K562 (cell line): ENCODE measurements around the gene PPP2R2B.

Experiments
- EZH2 ChIP-seq: IDR thresholded peaks from 2 replicates; pipeline ENCODE4 v1.6.1; 2012; ENCODE audit warnings: low read depth, mild to moderate bottlenecking, inconsistent platforms, low read length, borderline replicate concordance
- SIN3A ChIP-seq, 2 experiments: fragments of 150-350 bp in 1 of 2; IDR thresholded peaks; 2 replicates each; pipeline ENCODE4 v1.6.1; 2011 to 2016; ENCODE audit warnings: borderline replicate concordance in 2 of 2, low read depth in 2 of 2, low read length in 2 of 2, mild to moderate bottlenecking in 2 of 2, moderate library complexity in 2 of 2; ENCODE audit not compliant: control insufficient read depth in 1 of 2
- ZBTB17 ChIP-seq: fragments of 450-650 bp; formaldehyde crosslinking; IDR thresholded peaks from 2 replicates; pipeline ENCODE4 v1.4.0; 2020; ENCODE audit warnings: mild to moderate bottlenecking
- TF ChIP-seq, protein P1 (sequence below), 3 experiments: IDR thresholded peaks in 2 of 3; conservative IDR thresholded peaks in 1 of 3; 2 replicates each; pipeline ENCODE4 v1.5.1; 2011 to 2012; ENCODE audit warnings: low read length in 3 of 3, mild to moderate bottlenecking in 3 of 3, control low read depth in 2 of 3, improper control_type of control experiment in 1 of 3, inconsistent platforms in 1 of 3, low read depth in 1 of 3, mixed read lengths in 1 of 3, moderate library complexity in 1 of 3; ENCODE audit not compliant: insufficient read depth in 2 of 3

DNA sequence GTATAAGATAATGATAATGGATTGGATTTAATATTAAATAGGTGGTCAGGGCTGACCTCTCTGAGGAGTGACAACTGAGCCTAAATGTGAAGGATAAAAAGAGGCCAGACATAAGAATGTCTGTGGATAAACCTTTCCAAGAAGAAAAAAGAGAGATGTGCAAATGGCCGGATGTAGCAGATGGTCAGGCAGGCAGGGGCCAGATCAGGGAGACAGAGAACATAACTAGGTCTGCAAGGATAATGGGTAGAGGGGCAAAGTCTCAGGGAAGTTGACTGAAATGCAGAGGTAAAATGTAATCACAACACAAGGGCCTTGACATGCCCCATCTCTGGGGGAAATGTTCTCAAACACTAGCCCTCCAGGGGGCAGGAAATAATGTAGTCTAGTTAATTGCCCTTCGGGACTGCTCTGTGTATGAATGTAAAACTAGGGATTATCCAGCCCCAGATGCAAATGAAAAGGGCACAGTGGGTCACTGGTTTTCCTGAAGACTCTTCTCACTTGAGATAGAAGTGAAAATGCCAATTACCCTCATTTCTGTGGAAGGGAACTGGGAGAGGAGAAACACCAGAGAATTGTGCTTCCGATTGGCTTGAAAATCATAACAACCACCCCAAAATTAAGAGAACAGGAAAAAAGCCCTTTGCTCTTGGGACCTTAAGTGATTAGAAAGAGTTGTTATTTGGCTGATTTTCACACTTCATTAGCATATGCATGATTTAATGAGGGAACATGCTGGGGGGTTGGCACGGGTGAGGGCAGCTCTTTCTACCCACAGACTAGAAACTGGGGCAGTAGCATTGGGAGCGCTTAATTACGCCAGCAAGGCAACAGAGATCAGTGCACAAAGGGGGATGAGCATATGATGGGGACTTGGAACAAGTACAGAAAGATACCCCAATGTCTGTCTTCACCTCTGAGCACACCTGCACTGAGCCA lies 88.6 kb downstream of the PPP2R2B start:
- TF ChIP-seq SIN3A (IDR thresholded peaks at IDR 0.05; ENCODE audit: borderline replicate concordance in 2 of 2, control insufficient read depth in 1 of 2, low read depth in 2 of 2, low read length in 2 of 2) = no peak
- TF ChIP-seq, protein P1, sequence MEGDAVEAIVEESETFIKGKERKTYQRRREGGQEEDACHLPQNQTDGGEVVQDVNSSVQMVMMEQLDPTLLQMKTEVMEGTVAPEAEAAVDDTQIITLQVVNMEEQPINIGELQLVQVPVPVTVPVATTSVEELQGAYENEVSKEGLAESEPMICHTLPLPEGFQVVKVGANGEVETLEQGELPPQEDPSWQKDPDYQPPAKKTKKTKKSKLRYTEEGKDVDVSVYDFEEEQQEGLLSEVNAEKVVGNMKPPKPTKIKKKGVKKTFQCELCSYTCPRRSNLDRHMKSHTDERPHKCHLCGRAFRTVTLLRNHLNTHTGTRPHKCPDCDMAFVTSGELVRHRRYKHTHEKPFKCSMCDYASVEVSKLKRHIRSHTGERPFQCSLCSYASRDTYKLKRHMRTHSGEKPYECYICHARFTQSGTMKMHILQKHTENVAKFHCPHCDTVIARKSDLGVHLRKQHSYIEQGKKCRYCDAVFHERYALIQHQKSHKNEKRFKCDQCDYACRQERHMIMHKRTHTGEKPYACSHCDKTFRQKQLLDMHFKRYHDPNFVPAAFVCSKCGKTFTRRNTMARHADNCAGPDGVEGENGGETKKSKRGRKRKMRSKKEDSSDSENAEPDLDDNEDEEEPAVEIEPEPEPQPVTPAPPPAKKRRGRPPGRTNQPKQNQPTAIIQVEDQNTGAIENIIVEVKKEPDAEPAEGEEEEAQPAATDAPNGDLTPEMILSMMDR (IDR thresholded peaks at IDR 0.05 in 2 of 3, conservative IDR thresholded peaks at IDR 0.05 in 1 of 3; ENCODE audit: insufficient read depth in 2 of 3, low read depth in 1 of 3, low read length in 3 of 3) = no peak
- no peak for TF ChIP-seq EZH2
- TF ChIP-seq ZBTB17 (CRISPR knock-in tag) = no peak
